NCI-H1694 (cell line): ENCODE data around the gene TRMU.

Source experiments
- DNase-seq: peaks from one replicate; lab custom pipeline; 2025; lab: John Stamatoyannopoulos, UW

Gene TRMU

GRCh38 chr22:46336119-46337078 lies 885 bp downstream of the TRMU start:
- DNase-seq = no peak

- DNase-seq = no peak
These were observed 2.4 kb downstream of the TRMU start for GRCh38 chr22:46337870-46338269.

- no peak for DNase-seq
These were observed 3.1 kb downstream of the TRMU start for GRCh38 chr22:46338636-46339035.

- DNase-seq = no peak
These were observed 4.4 kb downstream of the TRMU start for GRCh38 chr22:46339956-46340355.

GRCh38 chr22:46340676-46341075 lies 5.2 kb downstream of the TRMU start:
- no peak for DNase-seq

- DNase-seq = no peak
These were observed 11.3 kb downstream of the TRMU start for GRCh38 chr22:46346680-46347405.

GRCh38 chr22:46347646-46348045 lies 12.1 kb downstream of the TRMU start:
- DNase-seq = no peak

- no peak for DNase-seq
These were observed 12.7 kb downstream of the TRMU start for GRCh38 chr22:46348099-46348695.

GRCh38 chr22:46349238-46349637 lies 13.7 kb downstream of the TRMU start:
- DNase-seq = no peak

GRCh38 chr22:46349681-46350080 lies 14.2 kb downstream of the TRMU start:
- no peak for DNase-seq

GRCh38 chr22:46350121-46350520 lies 14.6 kb downstream of the TRMU start:
- DNase-seq = no peak

GRCh38 chr22:46350646-46351045 lies 15.1 kb downstream of the TRMU start:
- no peak for DNase-seq

GRCh38 chr22:46351131-46351735 lies 15.7 kb downstream of the TRMU start:
- no peak for DNase-seq

- DNase-seq = no peak
These were observed 16.3 kb downstream of the TRMU start for GRCh38 chr22:46351767-46352166.

GRCh38 chr22:46352276-46352675 lies 16.8 kb downstream of the TRMU start:
- DNase-seq = no peak

GRCh38 chr22:46352691-46353386 lies 17.3 kb downstream of the TRMU start:
- DNase-seq = peak; percentile 94

GRCh38 chr22:46353483-46354105 lies 18.1 kb downstream of the TRMU start:
- DNase-seq = peak; percentile 26

GRCh38 chr22:46354176-46354992 lies 18.9 kb downstream of the TRMU start:
- DNase-seq = no peak

- no peak for DNase-seq
These were observed 19.4 kb downstream of the TRMU start for GRCh38 chr22:46354993-46355305.

GRCh38 chr22:46355369-46355995 lies 20.0 kb downstream of the TRMU start:
- peak; percentile 76 for DNase-seq
